Measurements from ENCODE around the gene TFCP2.
"Not testable (repeated sequence)": the region's sequence is repeated elsewhere in the genome, so short reads cannot be mapped to it uniquely, and the experiment has no call there.

TFCP2 gene

DNA sequence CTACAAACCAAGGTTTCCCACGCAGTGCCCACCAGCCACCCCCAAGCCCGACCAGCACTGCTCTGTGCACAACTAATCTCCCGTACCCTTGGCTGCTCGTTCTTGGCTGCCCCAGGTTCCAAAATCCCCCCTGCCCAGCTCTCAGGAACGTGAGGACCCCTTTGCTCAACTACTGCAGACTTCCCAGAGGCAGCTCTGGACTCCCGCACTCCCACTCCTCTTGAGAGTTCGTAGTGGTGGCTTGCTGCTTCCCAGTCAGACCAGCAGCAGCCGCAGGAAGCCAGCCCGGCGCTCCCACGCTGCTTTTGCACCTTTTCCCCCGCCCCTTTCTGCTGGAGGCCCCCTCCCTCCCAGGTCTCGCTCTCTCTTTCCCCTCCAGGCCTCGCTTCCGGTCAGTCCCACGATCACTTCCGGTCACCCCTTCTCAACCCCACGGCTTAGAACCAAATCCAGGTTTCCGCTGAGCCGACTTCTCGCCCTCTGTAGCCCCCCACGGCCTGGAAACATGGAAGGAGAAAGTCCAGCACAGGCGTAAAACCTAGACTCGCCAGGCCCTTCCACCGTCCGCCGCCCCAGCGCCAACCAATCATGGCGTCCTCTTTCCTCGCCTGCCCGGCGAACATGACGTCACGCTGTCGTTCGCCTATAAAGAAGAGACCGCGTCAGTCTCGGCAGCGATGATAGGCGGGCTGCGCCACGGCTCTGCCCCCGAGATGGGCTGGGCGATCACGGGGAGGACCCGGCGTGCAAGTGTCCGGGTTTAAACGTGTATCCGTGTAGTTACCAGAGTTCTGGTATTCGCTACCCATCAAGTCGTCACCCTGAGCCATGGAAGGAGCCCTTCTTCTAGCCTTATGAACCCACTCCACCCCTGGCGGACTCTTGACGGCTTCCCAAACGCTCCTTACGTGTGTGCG, at the start of gene TFCP2:
Gene TFCP2 (minus strand): TSS at position 621 of the 917 bp plus-strand sequence. CDS start 713 bp downstream, outside the sequence.
- peak; percentile 59 to 98 (median 92) for DNase-seq

DNA sequence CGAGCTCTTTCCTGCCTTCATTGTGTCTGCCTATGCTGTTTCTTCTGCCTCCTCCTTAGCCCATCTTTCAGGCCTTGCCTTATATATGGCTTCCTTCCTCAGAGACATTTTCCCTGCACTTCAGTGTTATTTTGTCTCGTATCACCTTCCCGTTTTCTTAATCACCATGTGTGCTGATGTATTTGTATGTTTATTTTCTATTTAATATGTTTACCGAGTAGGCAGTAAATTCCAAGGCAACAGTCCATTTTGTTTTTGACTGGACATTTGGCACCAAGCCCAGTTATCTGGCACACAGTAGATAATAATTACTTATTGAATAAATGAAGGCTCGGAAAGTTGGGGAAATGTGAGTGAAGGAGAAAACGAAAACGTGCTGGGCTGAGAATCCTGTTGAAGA, 49.5 kb upstream of the TFCP2 start:
- DNase-seq, result peak in 3 of 56 donors; percentile 5 to 38 (median 21)

- not testable (repeated sequence) for DNase-seq
These were observed 46.9 kb upstream of the TFCP2 start for GRCh38 chr12:51219857-51220256.

DNA sequence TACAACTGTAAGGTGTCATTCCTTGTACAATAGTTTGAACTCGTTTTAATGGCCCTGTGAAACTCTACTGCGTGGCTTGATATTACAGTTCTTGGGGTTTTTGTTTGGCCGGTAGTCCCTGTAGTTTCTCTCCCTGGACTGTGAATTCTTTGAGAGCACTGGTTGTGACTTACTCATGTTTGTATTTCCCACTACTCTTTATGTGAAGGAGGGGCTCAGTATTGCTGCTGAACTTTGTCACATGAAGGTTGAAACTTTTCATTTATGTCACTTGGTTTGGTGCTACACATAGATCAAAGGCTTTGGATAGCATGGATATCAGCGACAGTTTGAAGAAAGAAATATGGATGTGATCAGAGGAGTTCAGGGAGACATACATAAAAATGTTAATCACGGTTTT, 46.4 kb upstream of the TFCP2 start:
- DNase-seq, result no peak

- DNase-seq, result peak in 1 of 56 donors; percentile 31
These were observed 45.7 kb upstream of the TFCP2 start for GRCh38 chr12:51218607-51219161.

DNA sequence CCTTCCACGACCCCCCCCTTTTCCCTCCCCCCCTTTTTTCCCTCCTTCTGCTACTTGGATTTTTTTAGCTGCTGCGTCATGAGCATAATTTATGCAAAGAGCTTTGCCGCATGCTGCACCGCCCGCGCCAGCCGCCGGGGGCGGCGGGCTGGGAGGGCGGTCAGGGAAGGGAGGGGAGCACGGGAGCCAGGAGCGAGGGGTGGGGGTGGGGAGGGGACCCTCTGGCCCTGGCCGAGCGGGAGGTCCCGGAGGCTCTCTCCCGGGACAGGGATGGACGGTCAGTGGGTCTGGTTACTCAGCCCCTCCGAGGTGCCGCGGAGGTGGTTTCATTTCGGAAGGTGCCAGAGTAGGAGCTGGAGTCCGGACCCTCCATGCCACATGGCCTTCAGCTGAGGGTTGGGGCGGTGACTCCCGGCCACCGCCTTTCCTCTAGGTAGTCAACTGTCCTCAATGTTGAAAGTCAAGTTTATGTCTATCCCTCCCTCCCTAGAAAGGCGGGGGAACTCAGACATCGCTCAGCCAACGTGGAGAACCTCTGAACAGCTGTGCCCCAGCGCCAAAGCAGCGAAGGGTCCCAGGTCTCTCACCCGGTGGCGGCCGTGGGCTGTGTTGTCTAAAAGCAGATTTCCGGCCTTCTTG, 45.2 kb upstream of the TFCP2 start, which contains the start of gene POU6F1:
Gene POU6F1 (minus strand): TSS at position 95 of the 639 bp plus-strand sequence. CDS start 11,226 bp downstream, outside the sequence.
- peak in 51 of 56 donors; percentile 14 to 75 (median 56) for DNase-seq

DNA sequence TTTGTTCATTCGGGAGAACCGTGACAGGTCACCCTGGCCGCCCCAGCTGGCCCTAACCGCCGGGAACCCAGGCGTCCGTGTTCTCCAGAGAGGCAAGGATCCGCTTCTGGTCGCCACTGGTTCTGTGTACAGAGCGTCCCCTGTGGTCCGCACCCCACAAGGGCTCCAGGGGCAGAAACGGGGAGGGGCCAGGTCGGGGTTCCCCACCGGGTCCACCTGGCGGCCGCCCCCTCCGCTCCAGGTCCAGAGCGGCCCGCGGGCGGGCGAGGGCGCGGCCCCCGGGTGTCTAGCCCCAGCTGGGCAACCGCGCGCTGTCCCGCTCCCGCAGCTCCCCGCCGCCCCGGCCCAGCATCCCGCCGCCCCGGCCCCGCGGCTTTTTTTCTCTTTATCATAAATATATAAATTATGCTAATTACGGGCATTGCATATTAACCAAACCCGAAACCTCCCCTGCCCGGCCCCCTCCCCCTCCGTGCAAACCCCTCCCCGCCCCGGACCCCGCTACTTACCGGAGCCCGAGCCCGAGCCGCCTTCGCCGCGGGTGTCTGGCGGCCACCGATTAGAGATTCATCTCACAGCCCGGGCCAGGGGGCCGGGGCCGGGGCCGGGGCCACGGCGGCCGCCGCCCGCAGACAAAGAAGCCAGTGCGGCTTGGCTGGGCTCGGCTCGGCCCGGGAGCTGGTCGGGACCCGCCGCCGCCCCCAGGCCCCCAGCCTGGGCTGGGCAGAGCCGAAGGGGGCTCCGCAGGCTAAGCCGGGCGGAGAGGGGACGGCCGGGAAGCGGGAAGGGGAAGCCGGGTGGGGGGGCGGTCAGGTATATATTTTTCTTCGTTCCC, 44.4 kb upstream of the TFCP2 start:
- DNase-seq, result peak in 50 of 56 donors; percentile 14 to 86 (median 60)

- DNase-seq, result peak in 2 of 56 donors; percentile 42 to 48
These were observed 43.7 kb upstream of the TFCP2 start for GRCh38 chr12:51216642-51217041.

GRCh38 chr12:51214895-51215294, 42.0 kb upstream of the TFCP2 start:
- DNase-seq, result no peak

DNA sequence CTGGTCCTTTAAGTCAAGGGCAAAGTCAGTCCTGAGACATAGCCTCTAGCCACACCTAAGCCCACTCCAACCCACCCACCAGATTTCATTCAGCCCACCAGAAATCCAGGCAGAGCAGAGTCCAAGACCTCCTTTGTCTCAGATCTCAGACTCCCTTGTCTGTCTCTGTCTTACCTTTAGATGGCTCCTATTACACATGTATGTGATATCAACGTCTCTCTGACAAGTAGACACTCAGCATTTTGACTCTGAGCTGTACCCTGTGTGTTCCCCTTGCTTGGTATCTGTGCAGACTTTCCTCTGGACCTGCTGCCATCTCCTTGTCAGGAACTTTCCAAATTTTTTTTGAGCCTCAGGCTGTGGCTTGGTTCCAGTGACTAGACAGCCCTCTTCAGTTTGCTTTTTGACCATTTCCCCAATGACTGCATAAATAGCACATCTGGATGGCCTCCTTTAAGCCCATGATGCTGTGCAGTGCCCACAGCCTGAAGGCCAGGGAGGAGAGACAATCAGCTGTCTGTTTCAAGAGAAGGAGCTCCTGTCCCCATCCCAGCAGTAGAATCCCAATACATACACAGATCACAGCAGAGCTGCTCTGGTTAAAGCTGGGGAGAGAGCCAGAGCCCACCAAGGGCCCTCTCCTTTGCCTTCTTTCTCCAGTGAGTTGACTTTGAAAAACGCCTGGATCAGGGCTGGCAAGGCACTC, 37.9 kb upstream of the TFCP2 start:
- peak in 44 of 56 donors; percentile 7 to 69 (median 34) for DNase-seq

DNA sequence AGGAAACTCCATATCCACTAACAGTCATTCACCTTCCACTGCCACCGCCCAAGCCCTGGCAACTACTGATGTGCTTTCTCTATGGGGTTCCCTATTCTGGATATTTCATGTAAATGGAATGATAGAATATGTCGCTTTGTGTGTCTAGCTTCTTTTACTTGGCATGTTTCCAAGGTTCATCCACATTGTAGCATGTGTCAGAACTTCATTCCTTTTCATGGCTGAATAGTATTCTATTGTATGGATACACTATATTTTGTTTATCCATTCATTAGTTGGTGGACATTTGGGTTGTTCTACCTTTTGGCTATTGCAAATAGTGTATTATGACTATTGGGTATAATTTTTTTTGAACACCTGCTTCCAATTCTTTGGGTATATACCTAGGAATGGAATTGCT, 36.3 kb upstream of the TFCP2 start:
- DNase-seq, result no peak

DNA sequence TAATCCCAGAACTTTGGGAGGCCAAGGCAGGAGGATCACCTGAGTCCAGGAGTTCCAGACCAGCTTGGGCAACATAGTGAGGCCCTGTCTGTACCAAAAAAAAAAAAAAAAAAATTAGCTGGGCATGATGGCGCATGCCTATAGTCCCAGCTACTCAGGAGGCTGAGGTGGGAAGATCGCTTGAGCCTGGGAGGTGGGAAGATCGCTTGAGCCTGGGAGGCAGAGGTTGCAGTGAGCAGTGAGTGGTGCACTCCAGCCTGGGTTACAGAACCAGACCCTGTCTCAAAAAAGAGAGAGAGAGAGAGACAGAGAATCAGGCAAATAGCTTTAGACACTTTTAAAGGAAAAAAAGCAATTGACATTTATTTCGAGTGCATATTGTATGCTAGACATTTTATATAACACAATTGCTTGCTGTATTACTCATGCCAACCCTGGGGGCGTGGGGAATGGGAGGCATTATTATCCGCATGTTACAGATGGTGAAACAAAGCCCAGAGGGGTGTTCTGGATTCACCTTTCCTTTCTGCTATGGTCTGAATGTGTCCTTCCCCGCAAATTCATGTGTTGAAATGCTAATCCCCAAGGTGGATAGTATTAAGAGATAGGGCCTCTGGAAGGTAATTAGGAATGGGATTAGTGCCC, 35.2 kb upstream of the TFCP2 start:
- peak in 1 of 56 donors; percentile 7 for DNase-seq

- peak in 17 of 56 donors; percentile 5 to 53 (median 19) for DNase-seq
These were observed 32.4 kb upstream of the TFCP2 start for GRCh38 chr12:51205350-51205749.

DNA sequence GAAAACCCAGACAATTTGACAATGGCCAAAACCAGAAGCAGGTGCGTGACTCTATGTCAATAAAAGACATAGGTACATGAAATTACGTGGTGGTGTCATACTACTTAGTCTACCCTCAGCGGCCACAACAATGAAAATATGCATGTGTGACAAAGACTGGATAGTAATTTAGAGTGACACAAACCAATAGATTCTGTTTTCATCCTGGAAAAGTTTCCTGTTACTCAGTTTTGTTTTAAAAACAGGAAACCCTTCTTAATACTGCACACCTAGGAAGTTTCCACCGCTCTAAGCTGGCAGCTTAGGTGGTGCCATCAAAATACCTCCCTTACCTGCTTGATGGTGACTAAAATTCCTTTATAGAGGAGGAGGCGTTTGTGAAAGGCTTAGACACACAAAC, 29.8 kb upstream of the TFCP2 start:
- DNase-seq, result no peak

DNA sequence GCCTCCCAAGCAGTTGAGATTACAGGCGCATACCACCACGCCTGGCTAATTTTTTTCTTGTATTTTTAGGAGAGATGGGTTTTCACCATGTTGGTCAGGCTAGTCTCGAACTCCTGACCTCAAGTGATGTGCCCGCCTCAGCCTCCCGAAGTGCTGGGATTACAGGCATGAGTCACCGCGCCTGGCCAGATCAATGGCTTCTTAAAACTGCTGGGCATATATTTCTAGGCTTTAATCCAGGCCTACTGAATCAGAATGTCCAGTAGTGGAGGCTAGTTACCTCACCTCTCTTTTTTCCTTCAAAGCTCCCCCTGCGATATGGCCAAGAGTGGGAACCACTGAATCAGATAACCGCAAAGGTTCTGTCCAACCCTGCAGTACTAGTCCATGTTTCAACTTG, 27.9 kb upstream of the TFCP2 start:
- no peak for DNase-seq

- DNase-seq, result no peak
These were observed 27.2 kb upstream of the TFCP2 start for GRCh38 chr12:51200156-51200555.

GRCh38 chr12:51199366-51199945, 26.5 kb upstream of the TFCP2 start:
- DNase-seq, result no peak

DNA sequence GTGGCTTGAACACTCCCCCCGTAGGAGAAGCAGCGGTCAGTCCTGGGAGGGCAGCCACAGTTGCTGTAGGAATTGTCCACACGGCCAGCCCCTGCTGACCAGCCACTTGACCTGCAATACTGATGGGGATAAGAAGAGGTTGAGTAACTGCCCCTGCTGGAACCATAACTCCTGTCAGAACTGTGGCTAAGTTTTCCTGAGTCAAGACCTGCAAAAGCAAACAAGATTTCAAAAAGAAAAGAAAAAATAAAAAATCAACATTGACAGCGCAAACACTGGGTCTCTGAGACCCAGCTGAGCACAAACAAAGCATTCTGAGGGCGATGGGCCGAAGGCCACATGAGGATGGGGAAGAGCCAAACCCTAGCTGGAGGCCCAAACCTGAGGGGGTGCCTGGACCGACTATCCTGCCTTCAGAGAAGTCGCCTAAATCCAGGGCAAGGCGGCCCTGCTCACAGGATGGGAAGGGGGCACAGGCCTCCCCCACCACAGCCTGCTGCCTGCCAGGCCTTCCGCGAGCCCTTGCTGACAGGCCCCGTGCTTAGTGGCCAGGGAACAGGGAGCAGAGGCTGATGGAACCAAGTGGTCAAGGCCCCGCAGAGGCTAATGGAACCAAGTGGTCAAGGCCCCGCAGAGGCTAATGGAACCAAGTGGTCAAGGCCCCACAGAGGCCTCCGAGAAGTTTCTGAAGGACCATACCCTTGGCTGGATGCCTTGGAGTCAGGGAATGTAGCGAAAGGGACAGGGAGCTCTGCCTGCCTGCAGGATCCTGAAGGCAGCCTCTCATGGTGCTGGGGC, 25.8 kb upstream of the TFCP2 start:
- no peak for DNase-seq
